Hindlimb muscle (tissue), 1 donor: Measurements from ENCODE around the gene NT5C1A. TPM values are rescaled to one million over a fixed set of nuclear protein-coding genes. Genes with fewer than 3 reads are reported as not detected.

Source experiments
- DNase-seq: peaks from one replicate; pipeline ENCODE4 v3.0.0-alpha.2; 2013
- polyA plus RNA-seq: library from polyadenylated mRNA; unstranded; fragments of 120-200 nt; gene quantifications from one replicate; pipeline ENCODE4 v1.2.1, GENCODE V29; 2013; ENCODE audit not compliant: insufficient read length

NT5C1A gene
- polyA plus RNA-seq, 1 donor: 12.8 TPM

DNA sequence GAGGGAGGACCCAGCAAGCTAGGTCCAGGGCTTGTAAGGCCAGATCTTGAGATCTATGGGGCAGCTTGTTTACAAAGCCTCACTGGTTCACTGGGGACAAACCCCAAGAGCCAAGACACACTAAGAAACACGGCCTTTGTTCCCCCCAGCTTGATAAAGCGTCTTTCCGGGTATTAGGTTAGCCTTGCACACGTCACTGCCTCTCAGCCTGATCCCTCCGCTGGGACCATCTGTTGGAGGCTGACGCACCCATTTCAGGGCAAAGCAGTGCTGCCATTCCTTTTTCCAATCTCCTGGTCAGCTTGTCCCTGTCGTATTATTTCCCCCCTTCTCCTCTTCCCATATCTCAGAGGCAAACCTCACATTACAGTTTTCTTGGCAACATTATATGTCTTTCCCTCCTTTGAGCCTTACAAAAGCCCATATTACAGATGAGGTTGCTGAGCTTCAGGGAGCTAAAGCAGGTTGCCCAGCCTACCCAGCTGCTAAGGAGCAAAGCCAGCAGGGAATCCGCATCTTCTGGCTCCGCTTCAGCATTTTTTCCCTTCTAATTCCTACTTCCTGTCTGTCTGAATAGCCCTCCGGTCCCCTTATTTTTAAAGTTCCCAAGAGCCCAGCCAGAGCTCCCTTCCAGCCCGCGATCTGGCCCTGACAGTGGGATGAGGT is 36.6 kb downstream of the NT5C1A start:
- DNase-seq: no peak

DNA sequence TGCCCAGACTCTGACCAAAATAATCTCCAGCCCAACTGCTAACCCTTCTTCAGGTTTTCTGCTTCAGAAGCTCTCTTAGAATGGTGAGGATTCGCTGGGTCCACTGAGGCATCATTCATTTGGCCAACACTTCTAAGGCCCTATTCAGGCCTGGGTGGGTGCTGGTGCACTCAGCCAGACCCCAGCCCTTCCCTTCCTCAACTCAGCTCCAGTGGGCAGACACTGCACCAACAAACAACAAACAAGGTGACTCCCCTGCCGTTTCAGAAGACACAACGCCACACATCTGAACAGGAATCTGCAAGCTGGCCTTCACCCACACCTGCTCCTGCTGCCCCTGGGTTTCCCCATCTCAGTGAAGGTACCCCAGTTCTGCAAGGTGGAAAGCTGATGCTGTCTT is 38.5 kb downstream of the NT5C1A start:
- no peak for DNase-seq

- peak; percentile 65 for DNase-seq
Measured at GRCh38 chr1:39632682-39633417, 39.1 kb downstream of the NT5C1A start.

DNA sequence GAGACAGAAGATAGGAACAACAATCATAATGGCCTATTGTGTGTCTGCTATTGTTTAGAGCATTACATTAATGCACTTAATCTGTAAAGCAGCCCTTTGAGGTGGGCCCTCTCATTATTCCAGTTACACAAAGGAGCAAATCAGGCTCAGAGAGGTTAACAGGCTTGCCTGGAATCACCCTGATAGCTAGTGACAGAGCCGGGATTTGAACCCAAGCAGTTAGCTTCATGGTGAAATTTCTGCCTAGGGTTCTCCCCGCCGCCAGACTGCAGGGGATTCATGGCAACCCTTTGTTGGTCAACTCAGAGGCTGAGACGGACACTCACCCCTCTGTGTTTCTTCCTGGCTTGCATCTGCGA is 39.6 kb downstream of the NT5C1A start:
- DNase-seq: no peak

DNA sequence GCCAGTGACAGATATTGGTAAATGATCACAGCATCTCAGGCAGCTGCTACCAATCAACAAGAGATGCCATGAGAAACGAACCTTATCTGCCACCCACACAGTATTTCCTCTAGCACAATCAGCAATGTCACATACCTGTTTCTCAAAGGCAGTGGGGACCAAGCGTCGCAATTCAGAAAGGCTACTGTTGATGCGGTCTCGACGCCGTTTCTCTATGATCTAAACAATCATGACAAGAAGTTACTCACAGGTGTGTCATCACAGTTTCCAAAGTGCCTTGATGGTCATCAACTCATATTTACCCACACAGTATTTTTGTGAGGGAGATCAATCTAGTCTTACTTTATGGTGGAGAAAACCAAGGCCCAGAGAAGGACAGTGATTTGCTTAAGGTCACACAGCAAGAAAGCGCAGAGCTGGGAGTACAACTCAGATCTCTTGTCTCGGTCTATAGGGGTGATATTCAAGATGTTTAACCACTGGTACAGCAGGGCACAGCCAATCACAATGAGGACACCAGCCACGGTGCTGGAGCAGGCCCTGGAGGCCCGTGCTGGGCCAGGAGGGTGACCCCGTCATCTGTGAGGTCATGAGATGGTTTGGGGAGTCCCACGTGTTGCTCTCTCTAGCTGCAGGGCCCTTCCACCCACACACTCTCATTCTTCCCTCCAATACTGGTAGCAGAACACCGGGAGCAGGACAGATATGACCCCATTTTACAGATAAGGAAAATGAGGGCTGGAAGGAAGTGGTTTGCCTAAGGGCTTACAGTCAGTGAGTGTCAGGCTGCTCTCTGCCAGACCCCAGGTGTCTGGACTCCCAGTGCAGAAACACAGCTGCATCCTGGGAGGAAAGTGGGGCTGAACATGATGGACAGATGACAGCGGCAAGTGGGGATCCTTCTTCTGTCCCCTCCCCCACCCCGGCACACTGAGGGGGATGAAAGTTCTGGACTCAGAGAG is 40.3 kb downstream of the NT5C1A start:
- DNase-seq: no peak

DNA sequence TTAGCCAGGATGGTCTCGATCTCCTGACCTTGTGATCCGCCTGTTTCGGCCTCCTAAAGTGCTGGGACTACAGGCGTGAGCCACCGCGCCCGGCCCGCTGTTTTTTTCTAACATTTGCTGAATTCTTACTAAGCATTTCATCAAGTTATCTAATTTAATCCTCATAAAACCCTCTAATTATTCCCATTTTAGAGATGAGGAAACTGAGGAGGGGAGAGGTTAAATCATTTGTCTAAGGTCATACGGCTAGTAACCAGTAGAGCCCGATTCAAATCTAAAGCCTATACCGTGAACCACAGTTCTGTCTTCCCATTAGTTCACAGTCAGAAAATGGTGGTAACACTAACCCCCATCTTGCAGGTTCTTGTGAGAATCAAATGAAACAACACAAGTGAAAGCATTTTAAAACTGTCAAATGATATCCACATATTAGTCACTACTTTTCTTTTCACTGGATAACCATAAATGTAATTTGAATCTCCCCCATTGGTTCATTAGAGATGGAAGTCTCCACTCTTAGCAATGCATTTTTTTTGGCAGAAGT is 43.0 kb downstream of the NT5C1A start:
- DNase-seq: no peak

- no peak for DNase-seq
Measured at GRCh38 chr1:39626646-39627045, 45.3 kb downstream of the NT5C1A start.

- DNase-seq: no peak
Measured at GRCh38 chr1:39625462-39626273, 46.2 kb downstream of the NT5C1A start.

GRCh38 chr1:39625009-39625408 is 46.9 kb downstream of the NT5C1A start:
- no peak for DNase-seq

- DNase-seq: no peak
Measured at GRCh38 chr1:39623053-39623452, 48.9 kb downstream of the NT5C1A start.

GRCh38 chr1:39622427-39622826 is 49.5 kb downstream of the NT5C1A start:
- no peak for DNase-seq

- no peak for DNase-seq
Measured at GRCh38 chr1:39620659-39621165, 51.2 kb downstream of the NT5C1A start.

DNA sequence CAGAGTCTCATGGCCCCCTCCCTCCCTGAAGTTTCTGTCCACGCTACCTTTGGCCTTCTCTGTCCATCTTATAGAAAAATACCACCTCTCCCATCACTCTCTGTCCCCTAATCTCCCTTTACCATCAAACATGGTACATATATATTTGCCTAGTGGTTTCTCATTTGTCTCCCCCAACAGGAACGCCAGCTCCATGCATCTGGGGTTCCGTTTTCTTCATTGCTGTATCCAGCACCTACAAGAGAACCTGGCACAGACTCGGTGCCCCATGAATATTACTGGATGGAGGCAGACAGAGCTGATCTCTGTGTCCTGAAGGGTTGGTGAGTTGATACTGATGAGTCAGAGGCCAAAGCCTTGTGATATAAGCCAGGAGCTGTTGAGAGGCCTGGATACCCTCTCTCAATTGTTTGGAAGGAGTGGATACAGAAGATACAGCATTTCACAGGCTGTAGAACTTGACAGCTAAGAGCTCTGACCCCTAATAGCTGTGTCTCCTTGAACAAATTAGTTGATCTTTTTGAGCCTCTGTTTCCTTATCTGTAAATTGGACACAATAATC is 54.3 kb downstream of the NT5C1A start:
- DNase-seq: no peak

DNA sequence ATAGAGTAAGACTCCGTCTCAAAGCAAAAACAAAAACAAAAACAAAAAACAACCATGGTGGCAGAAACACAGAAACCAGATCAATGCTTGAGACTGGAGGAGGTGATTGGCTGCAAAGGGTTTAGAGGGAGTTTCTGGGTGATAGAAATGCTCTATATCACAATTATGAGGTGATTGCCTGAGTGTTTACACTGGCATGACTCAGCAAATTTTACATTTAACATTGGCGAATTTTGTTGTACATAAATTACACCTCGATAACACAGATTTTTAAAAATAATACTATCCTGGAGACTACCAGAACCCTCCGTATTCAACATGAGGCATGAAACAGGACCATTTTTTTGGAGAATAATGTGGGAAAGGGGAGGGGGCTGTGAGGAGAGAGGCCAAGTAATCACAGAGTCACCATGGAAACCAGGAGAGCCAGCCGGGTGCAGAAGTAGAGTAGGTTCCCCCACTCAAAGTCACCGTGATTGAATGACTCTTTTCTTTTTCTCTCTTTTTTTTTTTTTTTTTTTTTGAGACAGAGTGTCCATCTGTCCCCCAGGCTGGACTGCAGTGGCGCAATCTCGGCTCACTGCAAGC is 56.7 kb downstream of the NT5C1A start:
- no peak for DNase-seq

GRCh38 chr1:39614488-39614887 is 57.4 kb downstream of the NT5C1A start:
- DNase-seq: no peak

- no peak for DNase-seq
Measured at GRCh38 chr1:39613250-39613649, 58.7 kb downstream of the NT5C1A start.

DNA sequence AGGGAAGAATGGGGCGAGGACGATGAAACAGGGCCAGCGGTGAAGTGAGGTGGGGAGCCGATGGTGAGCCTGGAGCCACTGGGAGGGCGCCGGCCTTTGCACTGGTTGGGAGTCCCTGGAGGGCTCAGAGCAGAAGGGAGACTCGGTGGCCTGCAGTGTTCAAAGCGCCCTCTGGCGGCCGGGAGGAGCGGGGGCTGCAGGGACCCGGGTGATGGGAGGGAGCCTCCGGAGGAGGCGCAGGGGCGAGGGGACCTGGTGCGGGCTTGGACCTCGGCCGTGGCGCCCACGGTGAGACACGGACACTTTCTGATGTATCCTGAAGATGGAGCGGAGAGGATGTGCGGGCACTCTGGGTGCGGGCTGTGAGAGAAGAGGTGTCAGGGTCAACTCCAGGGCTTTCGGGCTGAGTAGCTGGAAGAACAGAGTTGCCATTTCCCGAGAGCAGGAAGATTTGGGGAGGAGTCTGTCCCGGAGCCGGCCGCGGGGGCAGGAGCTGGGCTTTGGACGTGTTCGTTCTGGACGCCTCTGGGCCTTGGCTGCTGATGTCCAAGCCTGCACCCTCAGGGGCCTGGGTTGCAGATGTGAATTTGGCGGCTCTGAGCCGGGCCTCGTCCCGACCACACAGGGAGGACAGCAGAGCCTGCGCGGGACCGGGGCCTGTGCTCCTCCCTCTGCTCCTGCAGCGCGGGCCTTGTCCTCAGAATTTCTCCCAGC is 62.1 kb downstream of the NT5C1A start:
- no peak for DNase-seq
